Fibroblast of lung (primary cell): ENCODE measurements around the gene RBL1.

Experiments used
- EZH2 ChIP-seq: IDR thresholded peaks from 2 replicates; pipeline ENCODE4 v1.5.1; 2012; ENCODE audit warnings: low read length, control low read depth, mild to moderate bottlenecking; ENCODE audit errors: missing control alignments
- TF ChIP-seq, protein P1 (sequence below), 2 donors: IDR thresholded peaks in 1 of 2; conservative IDR thresholded peaks in 1 of 2; 1 replicate in 1 of 2; 2 replicates in 1 of 2; pipeline ENCODE4 v1.5.1; 2011 to 2012; ENCODE audit warnings: low read length in 2 of 2, control low read depth in 1 of 2, inconsistent platforms in 1 of 2, low read depth in 1 of 2, mild to moderate bottlenecking in 1 of 2

GRCh38 chr20:36971103-36971502 is 124.7 kb downstream of the RBL1 start:
- TF ChIP-seq, protein P1, sequence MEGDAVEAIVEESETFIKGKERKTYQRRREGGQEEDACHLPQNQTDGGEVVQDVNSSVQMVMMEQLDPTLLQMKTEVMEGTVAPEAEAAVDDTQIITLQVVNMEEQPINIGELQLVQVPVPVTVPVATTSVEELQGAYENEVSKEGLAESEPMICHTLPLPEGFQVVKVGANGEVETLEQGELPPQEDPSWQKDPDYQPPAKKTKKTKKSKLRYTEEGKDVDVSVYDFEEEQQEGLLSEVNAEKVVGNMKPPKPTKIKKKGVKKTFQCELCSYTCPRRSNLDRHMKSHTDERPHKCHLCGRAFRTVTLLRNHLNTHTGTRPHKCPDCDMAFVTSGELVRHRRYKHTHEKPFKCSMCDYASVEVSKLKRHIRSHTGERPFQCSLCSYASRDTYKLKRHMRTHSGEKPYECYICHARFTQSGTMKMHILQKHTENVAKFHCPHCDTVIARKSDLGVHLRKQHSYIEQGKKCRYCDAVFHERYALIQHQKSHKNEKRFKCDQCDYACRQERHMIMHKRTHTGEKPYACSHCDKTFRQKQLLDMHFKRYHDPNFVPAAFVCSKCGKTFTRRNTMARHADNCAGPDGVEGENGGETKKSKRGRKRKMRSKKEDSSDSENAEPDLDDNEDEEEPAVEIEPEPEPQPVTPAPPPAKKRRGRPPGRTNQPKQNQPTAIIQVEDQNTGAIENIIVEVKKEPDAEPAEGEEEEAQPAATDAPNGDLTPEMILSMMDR (conservative IDR thresholded peaks at IDR 0.05 in 1 of 2, IDR thresholded peaks at IDR 0.05 in 1 of 2; ENCODE audit: low read depth in 1 of 2, low read length in 2 of 2), result no peak
- TF ChIP-seq EZH2, result no peak
